SK-N-SH (cell line): ENCODE data around the gene PNPLA1. TPM values are rescaled to one million over a fixed set of nuclear protein-coding genes. Genes with fewer than 3 reads are reported as not detected.

Experiments used
- CTCF ChIA-PET: fragments of 300-600, 350-600 bp; formaldehyde crosslinking; extraction: SDS; loops from one replicate; lab custom pipeline; 2021; lab: Yijun Ruan, JAX
- POLR2A ChIA-PET: fragments of 350-600 bp; sonication (Branson Sonifier 250); formaldehyde crosslinking; extraction: SDS; loops from one replicate; lab custom pipeline; 2020; ENCODE audit warnings: antibody characterized with exemption, inconsistent platforms; lab: Yijun Ruan, JAX
- DNase-seq: peaks from one replicate; pipeline ENCODE4 v3.0.0; 2012
- H2AFZ ChIP-seq: fragments of 200-600 bp; sonication (generic); 2 replicates; pipeline ENCODE4 v1.8.1; 2016; ENCODE audit warnings: antibody characterized with exemption, mild to moderate bottlenecking, low read depth
- H3F3A ChIP-seq: fragments of 200-600 bp; sonication (generic); replicated peaks from 2 replicates; pipeline ENCODE3; 2016; ENCODE audit warnings: antibody characterized with exemption, mild to moderate bottlenecking; ENCODE audit not compliant: insufficient read depth
- H3K27ac ChIP-seq, 2 experiments: fragments of 200-500 bp in 1 of 2; fragments of 200-600 bp in 1 of 2; sonication (Bioruptor generic) in 1 of 2; sonication (generic), shearing (Covaris generic) in 1 of 2; 2 replicates each; pipeline versions ENCODE4 v1.5.1 to v1.6.1; 2014 to 2016; ENCODE audit warnings: low read depth in 2 of 2, inconsistent platforms in 1 of 2, low read length in 1 of 2, mild to moderate bottlenecking in 1 of 2, mixed read lengths in 1 of 2
- H3K27me3 ChIP-seq: fragments of 200-600 bp; sonication (generic), shearing (Covaris generic); 2 replicates; pipeline ENCODE4 v1.6.1; 2016; ENCODE audit warnings: mixed run types; ENCODE audit not compliant: insufficient read depth
- H3K36me3 ChIP-seq, 2 experiments: fragments of 200-500 bp in 1 of 2; fragments of 200-600 bp in 1 of 2; sonication (Bioruptor generic) in 1 of 2; sonication (generic) in 1 of 2; replicated peaks in 1 of 2; 2 replicates each; pipeline versions ENCODE3 to v1.5.1; 2014 to 2016; ENCODE audit warnings: low read length in 1 of 2, mild to moderate bottlenecking in 1 of 2; ENCODE audit not compliant: insufficient read depth in 2 of 2, control insufficient read depth in 1 of 2
- H3K4me1 ChIP-seq, 2 experiments: fragments of 200-500 bp in 1 of 2; fragments of 200-600 bp in 1 of 2; sonication (Bioruptor generic) in 1 of 2; sonication (generic), shearing (Covaris generic) in 1 of 2; 2 replicates each; pipeline versions ENCODE4 v1.5.1 to v1.6.1; 2014 to 2016; ENCODE audit warnings: low read depth in 1 of 2, low read length in 1 of 2, mixed run types in 1 of 2; ENCODE audit not compliant: insufficient read depth in 2 of 2, control insufficient read depth in 1 of 2
- H3K4me2 ChIP-seq: fragments of 200-600 bp; sonication (generic), shearing (Covaris generic); 2 replicates; pipeline ENCODE4 v1.6.1; 2017; ENCODE audit warnings: mixed run types
- H3K4me3 ChIP-seq, 2 experiments: fragments of 200-500 bp in 1 of 2; fragments of 200-600 bp in 1 of 2; sonication (Bioruptor generic) in 1 of 2; sonication (generic), shearing (Covaris generic) in 1 of 2; 2 replicates each; pipeline versions ENCODE4 v1.5.1 to v1.8.1; 2014 to 2016; ENCODE audit warnings: low read depth in 2 of 2, inconsistent platforms in 1 of 2, low read length in 1 of 2, mild to moderate bottlenecking in 1 of 2, mixed read lengths in 1 of 2, moderate library complexity in 1 of 2
- H3K79me2 ChIP-seq: fragments of 200-600 bp; sonication (generic); 2 replicates; pipeline ENCODE4 v1.8.1; 2017; ENCODE audit warnings: mild to moderate bottlenecking; ENCODE audit not compliant: insufficient read depth
- H3K9ac ChIP-seq: fragments of 200-600 bp; sonication (generic); 2 replicates; pipeline ENCODE4 v1.6.1; 2017; ENCODE audit warnings: mixed run types
- H3K9me2 ChIP-seq: fragments of 200-600 bp; sonication (generic); 2 replicates; pipeline ENCODE4 v1.6.1; 2017; ENCODE audit warnings: mixed run types
- H3K9me3 ChIP-seq: fragments of 200-600 bp; sonication (generic); 2 replicates; pipeline ENCODE4 v1.6.1; 2017; ENCODE audit warnings: mixed run types, mild to moderate bottlenecking, moderate library complexity
- H4K20me1 ChIP-seq: fragments of 200-600 bp; sonication (generic); 2 replicates; pipeline ENCODE4 v1.6.1; 2017; ENCODE audit warnings: mild to moderate bottlenecking, mixed run types; ENCODE audit not compliant: insufficient read depth
- CTCF ChIP-seq: fragments of 200-600 bp; sonication (generic); IDR thresholded peaks from 2 replicates; pipeline ENCODE4 v1.6.1; 2017; ENCODE audit warnings: antibody characterized with exemption, mild to moderate bottlenecking, moderate library complexity
- ELF1 ChIP-seq: IDR thresholded peaks from 2 replicates; pipeline ENCODE4 v1.4.0; 2012
- EP300 ChIP-seq, 2 experiments: IDR thresholded peaks; 2 replicates each; pipeline versions ENCODE4 v1.4.0 to v1.6.1; 2012; ENCODE audit warnings: borderline replicate concordance in 1 of 2, low read depth in 1 of 2, low read length in 1 of 2
- FOXJ3 ChIP-seq: sonication (generic); formaldehyde crosslinking; IDR thresholded peaks from 2 replicates; pipeline ENCODE4 v1.5.1; 2020; ENCODE audit warnings: mild to moderate bottlenecking, missing genetic modification reagents
- FOXM1 ChIP-seq: IDR thresholded peaks from 2 replicates; pipeline ENCODE4 v1.4.0; 2012; ENCODE audit warnings: low read depth, mild to moderate bottlenecking
- GABPA ChIP-seq: IDR thresholded peaks from 2 replicates; pipeline ENCODE4 v1.4.0; 2012; ENCODE audit warnings: low read depth, mild to moderate bottlenecking
- GATA2 ChIP-seq: sonication (generic); formaldehyde crosslinking; IDR thresholded peaks from 2 replicates; pipeline ENCODE4 v1.5.0; 2020; ENCODE audit warnings: mild to moderate bottlenecking, missing genetic modification reagents
- JUND ChIP-seq: IDR thresholded peaks from 2 replicates; pipeline ENCODE4 v1.4.0; 2012
- MEF2A ChIP-seq: IDR thresholded peaks from 2 replicates; pipeline ENCODE4 v1.4.0; 2012; ENCODE audit warnings: low read depth, borderline replicate concordance
- NRF1 ChIP-seq: IDR thresholded peaks from 2 replicates; pipeline ENCODE4 v1.6.1; 2012; ENCODE audit warnings: low read depth, mild to moderate bottlenecking, low read length
- POLR2AphosphoS5 ChIP-seq: IDR thresholded peaks from 2 replicates; pipeline ENCODE4 v1.6.1; 2012; ENCODE audit warnings: low read depth, low read length
- RAD21 ChIP-seq: IDR thresholded peaks from 2 replicates; pipeline ENCODE4 v1.6.1; 2012; ENCODE audit warnings: mild to moderate bottlenecking, low read length
- RCOR1 ChIP-seq: fragments of 150-350 bp; IDR thresholded peaks from 2 replicates; pipeline ENCODE4 v1.6.1; 2017; ENCODE audit warnings: antibody characterized with exemption, low read length
- REST ChIP-seq: IDR thresholded peaks from 2 replicates; pipeline ENCODE4 v1.6.1; 2012; ENCODE audit warnings: mild to moderate bottlenecking, low read depth, low read length, moderate library complexity
- RXRA ChIP-seq: IDR thresholded peaks from 2 replicates; pipeline ENCODE4 v1.4.0; 2012; ENCODE audit warnings: low read depth, mild to moderate bottlenecking, borderline replicate concordance
- SIN3A ChIP-seq: IDR thresholded peaks from 2 replicates; pipeline ENCODE4 v1.6.1; 2012; ENCODE audit warnings: low read depth, mild to moderate bottlenecking, low read length, moderate library complexity, borderline replicate concordance
- TEAD4 ChIP-seq: IDR thresholded peaks from 2 replicates; pipeline ENCODE4 v1.4.0; 2012; ENCODE audit warnings: mild to moderate bottlenecking, borderline replicate concordance; ENCODE audit not compliant: insufficient read depth
- USF1 ChIP-seq: IDR thresholded peaks from 2 replicates; pipeline ENCODE4 v1.4.0; 2012; ENCODE audit warnings: low read depth, borderline replicate concordance
- WGBS: methylation state at CpG from one replicate; pipeline ENCODE4 v1.1.6; 2017; ENCODE audit warnings: low lambda C conversion rate; 5-methylcytosine and 5-hydroxymethylcytosine counted together
- polyA plus RNA-seq, 3 experiments: library from polyadenylated mRNA; depleted of rRNA; stranded (reverse); fragments of >200 nt; gene quantifications; 2 replicates each; pipeline ENCODE4 v1.2.3, GENCODE V29; 2012
- TF ChIP-seq, protein P1 (sequence below): IDR thresholded peaks from 2 replicates; pipeline ENCODE4; 2012
- TF ChIP-seq, protein P2 (sequence below): IDR thresholded peaks from 2 replicates; pipeline ENCODE4 v1.4.0; 2012; ENCODE audit warnings: low read depth, borderline replicate concordance

PNPLA1 gene
- polyA plus RNA-seq, 1 of the 3 experiments (the other 2 are of a cell fraction): not detected

GRCh38 chr6:36267731-36268477 lies 2.0 kb upstream of the PNPLA1 start:
- 89% methylated on average over 4 of the region's 4 CpGs for whole genome bisulfite sequencing
- CTCF ChIA-PET: interaction anchor here (1.6 kb wide), 1 partner anchor 22 kb away, joined by 4 read pairs; no protein-coding TSS in a partner anchor
- Histone ChIP-seq H3K36me3 (no peaks in the 10 kb centered on the region), H2AFZ (no peak overlapping the region), H3K27ac (no peak overlapping the region), H3K27me3 (no peaks in the 10 kb centered on the region), H3K4me3 (no peak overlapping the region), H3K79me2 (no peaks in the 10 kb centered on the region), H3K9me3 (no peaks in the 10 kb centered on the region), H3K4me2 (no peak overlapping the region), H3K9ac (no peak overlapping the region), H4K20me1 (no peaks in the 10 kb centered on the region), H3K9me2 (no peaks in the 10 kb centered on the region), H3F3A (no peaks in the 10 kb centered on the region), H3K4me1 (peaks cover 0 to 7% of the 10 kb centered on the region in 2 experiments; a peak in 1 of 4 replicates)
- no peak for TF ChIP-seq TEAD4
- TF ChIP-seq FOXM1: no peak
- TF ChIP-seq FOXJ3 (CRISPR knock-in tag): no peak
- no peak for TF ChIP-seq RAD21
- no peak for TF ChIP-seq NRF1
- TF ChIP-seq POLR2AphosphoS5: no peak
- TF ChIP-seq, protein P1, sequence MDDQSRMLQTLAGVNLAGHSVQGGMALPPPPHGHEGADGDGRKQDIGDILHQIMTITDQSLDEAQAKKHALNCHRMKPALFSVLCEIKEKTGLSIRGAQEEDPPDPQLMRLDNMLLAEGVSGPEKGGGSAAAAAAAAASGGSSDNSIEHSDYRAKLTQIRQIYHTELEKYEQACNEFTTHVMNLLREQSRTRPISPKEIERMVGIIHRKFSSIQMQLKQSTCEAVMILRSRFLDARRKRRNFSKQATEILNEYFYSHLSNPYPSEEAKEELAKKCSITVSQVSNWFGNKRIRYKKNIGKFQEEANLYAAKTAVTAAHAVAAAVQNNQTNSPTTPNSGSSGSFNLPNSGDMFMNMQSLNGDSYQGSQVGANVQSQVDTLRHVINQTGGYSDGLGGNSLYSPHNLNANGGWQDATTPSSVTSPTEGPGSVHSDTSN: no peak
- TF ChIP-seq GABPA: no peak
- no peak for TF ChIP-seq SIN3A
- no peak for TF ChIP-seq JUND
- TF ChIP-seq REST: no peak
- TF ChIP-seq USF1: no peak
- TF ChIP-seq EP300 (IDR thresholded peaks at IDR 0.05; ENCODE audit: borderline replicate concordance in 1 of 2, low read depth in 1 of 2, low read length in 1 of 2): no peak
- TF ChIP-seq MEF2A: no peak
- TF ChIP-seq ELF1: no peak
- no peak for TF ChIP-seq RCOR1
- TF ChIP-seq GATA2 (CRISPR knock-in tag): no peak
- TF ChIP-seq CTCF: no peak
- TF ChIP-seq RXRA: no peak
- TF ChIP-seq, protein P2, sequence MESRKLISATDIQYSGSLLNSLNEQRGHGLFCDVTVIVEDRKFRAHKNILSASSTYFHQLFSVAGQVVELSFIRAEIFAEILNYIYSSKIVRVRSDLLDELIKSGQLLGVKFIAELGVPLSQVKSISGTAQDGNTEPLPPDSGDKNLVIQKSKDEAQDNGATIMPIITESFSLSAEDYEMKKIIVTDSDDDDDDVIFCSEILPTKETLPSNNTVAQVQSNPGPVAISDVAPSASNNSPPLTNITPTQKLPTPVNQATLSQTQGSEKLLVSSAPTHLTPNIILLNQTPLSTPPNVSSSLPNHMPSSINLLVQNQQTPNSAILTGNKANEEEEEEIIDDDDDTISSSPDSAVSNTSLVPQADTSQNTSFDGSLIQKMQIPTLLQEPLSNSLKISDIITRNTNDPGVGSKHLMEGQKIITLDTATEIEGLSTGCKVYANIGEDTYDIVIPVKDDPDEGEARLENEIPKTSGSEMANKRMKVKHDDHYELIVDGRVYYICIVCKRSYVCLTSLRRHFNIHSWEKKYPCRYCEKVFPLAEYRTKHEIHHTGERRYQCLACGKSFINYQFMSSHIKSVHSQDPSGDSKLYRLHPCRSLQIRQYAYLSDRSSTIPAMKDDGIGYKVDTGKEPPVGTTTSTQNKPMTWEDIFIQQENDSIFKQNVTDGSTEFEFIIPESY: no peak
- DNase-seq: no peak
- POLR2A ChIA-PET: no interaction called here
